PC-3 (cell line): ENCODE measurements around the gene TNS3.

ENCODE experiments used
- EZH2 ChIP-seq: fragments of 300-600 bp; sonication (generic); IDR thresholded peaks from one replicate; pipeline ENCODE4 v1.6.1; 2017; ENCODE audit warnings: antibody characterized with exemption, mild to moderate bottlenecking, low read length; ENCODE audit not compliant: unreplicated experiment
- TF ChIP-seq, protein P1 (sequence below): fragments of 300-600 bp; sonication (generic); conservative IDR thresholded peaks from 2 replicates; pipeline ENCODE4 v1.5.1; 2017; ENCODE audit warnings: antibody characterized with exemption, low read depth, mild to moderate bottlenecking, low read length

DNA sequence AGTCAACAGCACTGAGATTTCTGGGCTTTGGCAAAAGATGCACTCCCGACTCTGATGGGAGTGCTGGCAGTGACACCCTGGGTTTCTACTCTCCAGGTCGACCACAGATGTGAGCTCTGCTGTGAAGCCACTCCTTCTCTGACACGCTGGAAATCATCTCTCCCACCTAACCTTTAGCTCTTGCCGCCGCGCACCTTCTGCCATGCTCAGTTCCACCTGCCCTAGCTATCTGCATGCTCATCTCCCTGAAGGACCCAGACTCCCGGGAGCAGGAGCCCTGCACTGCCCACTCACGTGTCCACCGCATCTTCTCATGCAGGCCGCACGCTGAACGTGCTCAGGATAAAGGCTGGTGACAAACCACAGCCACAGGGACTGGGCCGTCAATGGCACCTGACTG lies 174.8 kb downstream of the TNS3 start:
- TF ChIP-seq, protein P1, sequence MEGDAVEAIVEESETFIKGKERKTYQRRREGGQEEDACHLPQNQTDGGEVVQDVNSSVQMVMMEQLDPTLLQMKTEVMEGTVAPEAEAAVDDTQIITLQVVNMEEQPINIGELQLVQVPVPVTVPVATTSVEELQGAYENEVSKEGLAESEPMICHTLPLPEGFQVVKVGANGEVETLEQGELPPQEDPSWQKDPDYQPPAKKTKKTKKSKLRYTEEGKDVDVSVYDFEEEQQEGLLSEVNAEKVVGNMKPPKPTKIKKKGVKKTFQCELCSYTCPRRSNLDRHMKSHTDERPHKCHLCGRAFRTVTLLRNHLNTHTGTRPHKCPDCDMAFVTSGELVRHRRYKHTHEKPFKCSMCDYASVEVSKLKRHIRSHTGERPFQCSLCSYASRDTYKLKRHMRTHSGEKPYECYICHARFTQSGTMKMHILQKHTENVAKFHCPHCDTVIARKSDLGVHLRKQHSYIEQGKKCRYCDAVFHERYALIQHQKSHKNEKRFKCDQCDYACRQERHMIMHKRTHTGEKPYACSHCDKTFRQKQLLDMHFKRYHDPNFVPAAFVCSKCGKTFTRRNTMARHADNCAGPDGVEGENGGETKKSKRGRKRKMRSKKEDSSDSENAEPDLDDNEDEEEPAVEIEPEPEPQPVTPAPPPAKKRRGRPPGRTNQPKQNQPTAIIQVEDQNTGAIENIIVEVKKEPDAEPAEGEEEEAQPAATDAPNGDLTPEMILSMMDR: no peak
- no peak for TF ChIP-seq EZH2
